Panc1 (cell line): ENCODE results near the gene TUBG1.

ENCODE experiments used
- CTCF ChIP-seq: fragments of 450-650 bp; IDR thresholded peaks from 2 replicates; pipeline ENCODE4 v1.5.1; 2017; ENCODE audit warnings: mild to moderate bottlenecking
- POLR2AphosphoS5 ChIP-seq: IDR thresholded peaks from 2 replicates; pipeline ENCODE4 v1.6.1; 2012; ENCODE audit warnings: mild to moderate bottlenecking, low read depth, low read length, moderate library complexity
- REST ChIP-seq, 2 experiments: IDR thresholded peaks; 2 replicates each; pipeline ENCODE4 v1.6.1; 2011 to 2012; ENCODE audit warnings: low read depth in 2 of 2, control low read depth in 1 of 2, low read length in 1 of 2, mild to moderate bottlenecking in 1 of 2, moderate library complexity in 1 of 2; ENCODE audit not compliant: insufficient read depth in 1 of 2
- SIN3A ChIP-seq: IDR thresholded peaks from 2 replicates; pipeline ENCODE4 v1.6.1; 2012; ENCODE audit warnings: low read depth, mild to moderate bottlenecking, low read length, moderate library complexity, borderline replicate concordance; ENCODE audit not compliant: insufficient read depth

- TF ChIP-seq CTCF = no peak
- TF ChIP-seq POLR2AphosphoS5 = no peak
- no peak for TF ChIP-seq SIN3A
- no peak for TF ChIP-seq REST (IDR thresholded peaks at IDR 0.05; ENCODE audit: insufficient read depth in 1 of 2, low read depth in 2 of 2, low read length in 1 of 2)
These were observed 8.5 kb downstream of the TUBG1 start for GRCh38 chr17:42617956-42618431.
